ENCODE data around the gene CRIP2.

- TF ChIP-seq TARDBP (IDR thresholded peaks at IDR 0.05) (no peak), LEF1 (IDR thresholded peaks at IDR 0.05; ENCODE audit: borderline replicate concordance) (no peak), FOXM1 (IDR thresholded peaks at IDR 0.05; ENCODE audit: borderline replicate concordance) (no peak), FOXK2 (IDR thresholded peaks at IDR 0.05) (no peak), L3MBTL2 (conservative IDR thresholded peaks at IDR 0.05) (no peak), ARNT (IDR thresholded peaks at IDR 0.05) (no peak), SUZ12 (IDR thresholded peaks at IDR 0.05) (no peak), PKNOX1 (IDR thresholded peaks at IDR 0.05) (no peak), SP1 (IDR thresholded peaks at IDR 0.05) (no peak), ELF4 (IDR thresholded peaks at IDR 0.05) (no peak)
These were observed 2.1 kb upstream of the CRIP2 start for GRCh38 chr14:105472486-105472991.

Data from HEK293T (cell line).